HCT116 (cell line): ENCODE measurements around the gene PEAK1. TPM values are rescaled to one million over a fixed set of nuclear protein-coding genes. Genes with fewer than 3 reads are reported as not detected.

Experiments used
- ATAC-seq: fragments of 200-7000 bp; cut with Tn5 transposase; 2 replicates; pipeline ENCODE4 v1.9.1; 2020; ENCODE audit warnings: mild to moderate bottlenecking, moderate library complexity
- BruUV-seq: library from RNA; stranded (reverse); fragments of 400-500 nt; replicated peaks from 2 replicates; lab custom pipeline; 2021; lab: Mats Ljungman, UMichigan
- CTCF ChIA-PET: fragments of 300-600 bp; sonication (Branson Sonifier 250); formaldehyde crosslinking; loops from one replicate; lab custom pipeline; 2021; ENCODE audit warnings: antibody characterized with exemption; lab: Charles Lee
- POLR2A ChIA-PET: fragments of 300-600, 350-600 bp; sonication (Branson Sonifier 250); formaldehyde crosslinking; loops from one replicate; lab custom pipeline; 2021; ENCODE audit warnings: antibody characterized with exemption; lab: Charles Lee
- RAD21 ChIA-PET, 2 experiments: fragments of 300-600 bp; sonication (Branson Sonifier 250); formaldehyde crosslinking; loops; one replicate each; lab custom pipeline; 2023; ENCODE audit warnings: low total read pairs in 2 of 2; ENCODE audit not compliant: uncharacterized antibody in 2 of 2, unreplicated experiment in 2 of 2, low non-redundant PET in 1 of 2; lab: Charles Lee
- DNase-seq: peaks from one replicate; pipeline ENCODE4 v3.0.0-alpha.2; 2010; ENCODE audit warnings: low read depth, low spot score
- H2AFZ ChIP-seq: fragments of 200-600 bp; shearing (Covaris generic), sonication (generic); 2 replicates; pipeline ENCODE4 v1.6.1; 2017; ENCODE audit warnings: low read depth, mixed run types, mixed read lengths, antibody characterized with exemption, low read length; ENCODE audit not compliant: poor library complexity, severe bottlenecking
- H3K27ac ChIP-seq: 2 replicates; pipeline ENCODE4 v1.5.1; 2012; ENCODE audit warnings: low read depth, low read length
- H3K27me3 ChIP-seq: fragments of 200-600 bp; sonication (generic); 2 replicates; pipeline ENCODE4 v1.6.1; 2016; ENCODE audit warnings: mixed run types, low read length, mixed read lengths; ENCODE audit not compliant: insufficient read depth
- H3K36me3 ChIP-seq, 2 experiments: fragments of 200-500 bp in 1 of 2; fragments of 200-600 bp in 1 of 2; sonication (Bioruptor generic) in 1 of 2; sonication (generic) in 1 of 2; 2 replicates each; pipeline versions ENCODE4 v1.5.1 to v1.6.1; 2014 to 2016; ENCODE audit warnings: low read length in 2 of 2, inconsistent platforms in 1 of 2, mixed read lengths in 1 of 2, mixed run types in 1 of 2; ENCODE audit not compliant: insufficient read depth in 2 of 2, control insufficient read depth in 1 of 2
- H3K4me1 ChIP-seq, 2 experiments: fragments of 200-600 bp in 1 of 2; sonication (generic) in 1 of 2; 2 replicates each; pipeline versions ENCODE4 v1.5.1 to v1.6.1; 2012 to 2017; ENCODE audit warnings: low read length in 2 of 2, inconsistent platforms in 1 of 2, mild to moderate bottlenecking in 1 of 2, mixed read lengths in 1 of 2, mixed run types in 1 of 2, moderate library complexity in 1 of 2; ENCODE audit not compliant: insufficient read depth in 2 of 2, control insufficient read depth in 1 of 2
- H3K4me2 ChIP-seq: fragments of 200-600 bp; sonication (generic); 2 replicates; pipeline ENCODE4 v1.6.1; 2017; ENCODE audit warnings: mixed run types, low read length, mixed read lengths
- H3K4me3 ChIP-seq, 2 experiments: fragments of 200-600 bp in 1 of 2; sonication (generic) in 1 of 2; replicated peaks in 1 of 2; 2 replicates each; pipeline ENCODE4 v1.5.1; 2011 to 2016; ENCODE audit warnings: low read length in 2 of 2, control low read depth in 1 of 2, low read depth in 1 of 2, mild to moderate bottlenecking in 1 of 2, mixed read lengths in 1 of 2, mixed run types in 1 of 2
- H3K79me2 ChIP-seq: fragments of 200-600 bp; sonication (generic); 2 replicates; pipeline ENCODE4 v1.6.1; 2017; ENCODE audit warnings: mild to moderate bottlenecking, mixed run types, low read length, moderate library complexity, mixed read lengths; ENCODE audit not compliant: insufficient read depth
- H3K9ac ChIP-seq: fragments of 200-600 bp; sonication (generic); 2 replicates; pipeline ENCODE4 v1.6.1; 2016; ENCODE audit warnings: low read length, mixed read lengths
- H3K9me2 ChIP-seq: fragments of 200-600 bp; sonication (generic), shearing (Covaris generic); 2 replicates; pipeline ENCODE4 v1.6.1; 2017; ENCODE audit warnings: mixed run types, mild to moderate bottlenecking, moderate library complexity; ENCODE audit not compliant: insufficient read depth
- H3K9me3 ChIP-seq, 2 experiments: fragments of 200-500 bp in 1 of 2; fragments of 200-600 bp in 1 of 2; sonication (Bioruptor generic) in 1 of 2; sonication (generic) in 1 of 2; 2 replicates each; pipeline ENCODE4 v1.6.1; 2014 to 2017; ENCODE audit warnings: low read length in 2 of 2, mixed read lengths in 2 of 2, inconsistent platforms in 1 of 2, low read depth in 1 of 2, mild to moderate bottlenecking in 1 of 2, mixed run types in 1 of 2, moderate library complexity in 1 of 2; ENCODE audit not compliant: control insufficient read depth in 1 of 2, insufficient read depth in 1 of 2
- H4K20me1 ChIP-seq: fragments of 200-600 bp; sonication (generic), shearing (Covaris generic); 2 replicates; pipeline ENCODE4 v1.6.1; 2017; ENCODE audit warnings: mixed run types, mild to moderate bottlenecking, moderate library complexity; ENCODE audit not compliant: insufficient read depth
- ATF3 ChIP-seq: IDR thresholded peaks from 2 replicates; pipeline ENCODE4 v1.6.1; 2012
- CBX3 ChIP-seq: IDR thresholded peaks from 2 replicates; pipeline ENCODE4 v1.6.1; 2012; ENCODE audit warnings: low read depth
- CEBPB ChIP-seq: IDR thresholded peaks from 2 replicates; pipeline ENCODE4 v1.6.1; 2012; ENCODE audit warnings: low read depth
- CTCF ChIP-seq, 3 experiments: fragments of 200-600 bp in 1 of 3; sonication (generic) in 1 of 3; IDR thresholded peaks in 2 of 3; conservative IDR thresholded peaks in 1 of 3; 2 replicates each; pipeline ENCODE4 v1.5.1; 2012 to 2017; ENCODE audit warnings: low read depth in 2 of 3, low read length in 2 of 3, antibody characterized with exemption in 1 of 3, borderline replicate concordance in 1 of 3, control low read depth in 1 of 3, mild to moderate bottlenecking in 1 of 3, mixed read lengths in 1 of 3, mixed run types in 1 of 3, moderate library complexity in 1 of 3; ENCODE audit not compliant: insufficient read depth in 1 of 3
- EZH2 ChIP-seq: fragments of 200-600 bp; sonication (generic); IDR thresholded peaks from 2 replicates; pipeline ENCODE4 v1.6.1; 2017; ENCODE audit warnings: antibody characterized with exemption, mixed run types
- EZH2phosphoT487 ChIP-seq: fragments of 200-600 bp; IDR thresholded peaks from 2 replicates; pipeline ENCODE4 v1.6.1; 2018; ENCODE audit warnings: antibody characterized with exemption, borderline replicate concordance
- JUND ChIP-seq: IDR thresholded peaks from 2 replicates; pipeline ENCODE4 v1.6.1; 2012
- POLR2A ChIP-seq: IDR thresholded peaks from 2 replicates; pipeline ENCODE4 v1.7.0; 2011; ENCODE audit warnings: borderline replicate concordance; ENCODE audit not compliant: insufficient read depth, insufficient read length; ENCODE audit errors: extremely low read depth
- REST ChIP-seq: IDR thresholded peaks from 2 replicates; pipeline ENCODE4 v1.6.1; 2012; ENCODE audit warnings: low read depth
- SIN3A ChIP-seq: IDR thresholded peaks from 2 replicates; pipeline ENCODE4 v1.6.1; 2012; ENCODE audit warnings: low read depth
- SP1 ChIP-seq: IDR thresholded peaks from 2 replicates; pipeline ENCODE4 v1.6.1; 2012; ENCODE audit warnings: low read depth
- SRF ChIP-seq: IDR thresholded peaks from 2 replicates; pipeline ENCODE4 v1.6.1; 2012; ENCODE audit warnings: low read depth
- ZBTB33 ChIP-seq: IDR thresholded peaks from 2 replicates; pipeline ENCODE4 v1.6.1; 2011; ENCODE audit warnings: mild to moderate bottlenecking, low read length, moderate library complexity; ENCODE audit not compliant: insufficient replicate concordance; ENCODE audit errors: extremely low read depth
- ZNF274 ChIP-seq: fragments of 200-500 bp; sonication (Bioruptor generic); IDR thresholded peaks from 2 replicates; pipeline ENCODE4 v1.6.1; 2014; ENCODE audit warnings: mild to moderate bottlenecking, low read depth, low read length, inconsistent platforms
- intact Hi-C: fragments of 100-400 bp; cut with micrococcal nuclease; formaldehyde crosslinking; loops from 2 replicates; pipeline ENCODE4 v1.10.0; 2022
- total RNA-seq: library from RNA; stranded (reverse); gene quantifications from one replicate; pipeline ENCODE4 v1.2.1, GENCODE V29; 2021; ENCODE audit not compliant: unreplicated experiment

The PEAK1 gene
- total RNA-seq, 1 experiment from 2014 or later = 23.4 TPM

GRCh38 chr15:77426871-77427270 lies 7.0 kb upstream of the PEAK1 start:
- H3K9ac ChIP-seq = no peak overlapping the region
- ATAC-seq (no peak), DNase-seq (no peak)
- H2AFZ ChIP-seq = no peak overlapping the region
- H3K4me3 ChIP-seq = no peak overlapping the region
- no peak overlapping the region for H3K4me2 ChIP-seq
- H3K27me3 ChIP-seq = no peaks in the 10 kb centered on the region
- ChIA-PET RAD21 (no interaction called here), CTCF (no interaction called here), POLR2A (no interaction called here)
- H4K20me1 ChIP-seq = no peaks in the 10 kb centered on the region; the same call in 1 of the 2 replicates
- H3K4me1 ChIP-seq = peaks cover 2% of the 10 kb centered on the region in 2 experiments; a peak in 3 of 4 replicates
- no peaks in the 10 kb centered on the region for H3K9me3 ChIP-seq
- no peak overlapping the region for H3K27ac ChIP-seq
- no TSS peak for BruUV-seq
- TF ChIP-seq EZH2 (no peak), ZNF274 (no peak), CBX3 (no peak)
- H3K9me2 ChIP-seq = no peaks in the 10 kb centered on the region; the same call in 1 of the 2 replicates
- H3K79me2 ChIP-seq = peaks cover 82% of the 10 kb centered on the region
- no peaks in the 10 kb centered on the region for H3K36me3 ChIP-seq
- intact Hi-C loops = no loop called here

GRCh38 chr15:77426377-77426776 lies 6.5 kb upstream of the PEAK1 start:
- ATAC-seq = no peak
- no peaks in the 10 kb centered on the region; the same call in 1 of the 2 replicates for H4K20me1 ChIP-seq
- TF ChIP-seq POLR2A (no peak), CTCF (IDR thresholded peaks at IDR 0.05 in 2 of 3, conservative IDR thresholded peaks at IDR 0.05 in 1 of 3; ENCODE audit: borderline replicate concordance in 1 of 3, insufficient read depth in 1 of 3, low read depth in 2 of 3, low read length in 2 of 3) (no peak), CEBPB (no peak), ZBTB33 (no peak), SIN3A (no peak), JUND (no peak), SRF (no peak), ATF3 (no peak), CBX3 (no peak), EZH2phosphoT487 (no peak), REST (no peak), SP1 (no peak)
- no peak overlapping the region for H2AFZ ChIP-seq
- H3K36me3 ChIP-seq = no peaks in the 10 kb centered on the region
- H3K4me3 ChIP-seq = no peak overlapping the region
- peaks cover 84% of the 10 kb centered on the region for H3K79me2 ChIP-seq
- H3K9me3 ChIP-seq = no peaks in the 10 kb centered on the region
- no peak overlapping the region for H3K27ac ChIP-seq
- H3K9ac ChIP-seq = no peak overlapping the region
- POLR2A ChIA-PET = no interaction called here
- no peak for DNase-seq
- RAD21 ChIA-PET = no interaction called here
- BruUV-seq = no TSS peak
- no peaks in the 10 kb centered on the region; the same call in 1 of the 2 replicates for H3K9me2 ChIP-seq
- no peaks in the 10 kb centered on the region for H3K27me3 ChIP-seq
- intact Hi-C loops = no loop called here
- no peak overlapping the region for H3K4me2 ChIP-seq
- CTCF ChIA-PET = no interaction called here
- peaks cover 5 to 6% of the 10 kb centered on the region in 2 experiments; a peak in 3 of 4 replicates for H3K4me1 ChIP-seq
